Suprapubic skin (tissue), 4 donors: Measurements from ENCODE around the gene GNG4. TPM values are rescaled to one million over a fixed set of nuclear protein-coding genes. Genes with fewer than 3 reads are reported as not detected.
"Not testable (repeated sequence)": the region's sequence is repeated elsewhere in the genome, so short reads cannot be mapped to it uniquely, and the experiment has no call there.

Experiments
- DNase-seq, 2 donors: peaks; one replicate each; pipeline ENCODE4 v3.0.0-alpha.2; 2019; ENCODE audit warnings: low spot score in 2 of 2
- H3K27ac ChIP-seq: fragments of 200-600 bp; sonication (generic); one replicate; pipeline ENCODE4 v1.5.1; 2019
- H3K27me3 ChIP-seq: fragments of 200-600 bp; sonication (generic); one replicate; pipeline ENCODE4 v1.5.1; 2019
- H3K36me3 ChIP-seq: fragments of 200-600 bp; sonication (generic); one replicate; pipeline ENCODE4 v1.5.1; 2019
- H3K4me1 ChIP-seq: fragments of 200-600 bp; sonication (generic); one replicate; pipeline ENCODE4 v1.5.1; 2019
- H3K4me3 ChIP-seq: fragments of 200-600 bp; sonication (generic); one replicate; pipeline ENCODE4 v1.5.1; 2019; ENCODE audit warnings: mild to moderate bottlenecking
- H3K9me3 ChIP-seq: fragments of 200-600 bp; sonication (generic); one replicate; pipeline ENCODE4 v1.5.1; 2019
- CTCF ChIP-seq, 2 donors: fragments of 200-600 bp in 1 of 2; fragments of 450-650 bp in 1 of 2; sonication (generic) in 1 of 2; IDR thresholded peaks; one replicate each; pipeline ENCODE4 v1.5.1; 2016 to 2019; ENCODE audit warnings: antibody characterized with exemption in 2 of 2, mild to moderate bottlenecking in 1 of 2, moderate library complexity in 1 of 2
- EP300 ChIP-seq: sonication (generic); formaldehyde crosslinking; IDR thresholded peaks from one replicate; pipeline ENCODE4 v1.6.1; 2017; ENCODE audit warnings: antibody characterized with exemption
- POLR2A ChIP-seq, 2 donors: fragments of 450-650 bp; IDR thresholded peaks; one replicate each; pipeline ENCODE4 v1.6.1; 2017; ENCODE audit warnings: antibody characterized with exemption in 2 of 2, mild to moderate bottlenecking in 2 of 2, moderate library complexity in 2 of 2
- POLR2AphosphoS5 ChIP-seq, 3 donors: sonication (generic); formaldehyde crosslinking; IDR thresholded peaks; one replicate each; pipeline ENCODE4 v1.6.1; 2017; ENCODE audit warnings: antibody characterized with exemption in 3 of 3
- WGBS: methylation state at CpG from one replicate; pipeline ENCODE4 v1.1.5; 2018; 5-methylcytosine and 5-hydroxymethylcytosine counted together
- total RNA-seq, 4 donors: library from RNA; depleted of rRNA; stranded (reverse); fragments of >200 nt; gene quantifications; one replicate each; pipeline ENCODE4 v1.1.0, GENCODE V29; 2016

The GNG4 gene
- total RNA-seq, 4 donors from 2014 or later, result 0.13 to 0.76 (median 0.72) TPM; not detected in 1

GRCh38 chr1:235624721-235625333, 24.8 kb downstream of the GNG4 start:
- no peaks in the 10 kb centered on the region for H3K9me3 ChIP-seq
- no peak for DNase-seq
- no peak overlapping the region for H3K27ac ChIP-seq
- WGBS, result 37% methylated on average over 8 of the region's 8 CpGs
- H3K4me3 ChIP-seq, result no peak overlapping the region
- TF ChIP-seq CTCF (IDR thresholded peaks at IDR 0.05) (no peak), POLR2AphosphoS5 (IDR thresholded peaks at IDR 0.05) (no peak), POLR2A (IDR thresholded peaks at IDR 0.05) (no peak), EP300 (no peak)
- H3K36me3 ChIP-seq, result no peaks in the 10 kb centered on the region
- no peaks in the 10 kb centered on the region for H3K4me1 ChIP-seq
- peaks cover 10% of the 10 kb centered on the region for H3K27me3 ChIP-seq

GRCh38 chr1:235622936-235623779, 26.4 kb downstream of the GNG4 start:
- 61% methylated on average over 18 of the region's 18 CpGs for WGBS
- Histone ChIP-seq H3K36me3 (no peaks in the 10 kb centered on the region), H3K4me1 (no peaks in the 10 kb centered on the region), H3K27me3 (peaks cover 10% of the 10 kb centered on the region), H3K4me3 (no peak overlapping the region), H3K9me3 (no peaks in the 10 kb centered on the region), H3K27ac (no peak overlapping the region)
- DNase-seq, result no peak
- TF ChIP-seq POLR2AphosphoS5 (IDR thresholded peaks at IDR 0.05) (no peak), EP300 (no peak), POLR2A (IDR thresholded peaks at IDR 0.05) (no peak), CTCF (IDR thresholded peaks at IDR 0.05) (no peak)

- not testable (repeated sequence) for H3K27me3 ChIP-seq, H3K4me1 ChIP-seq, H3K4me3 ChIP-seq, H3K36me3 ChIP-seq, H3K27ac ChIP-seq, H3K9me3 ChIP-seq, DNase-seq
- 79% methylated on average over 2 of the region's 2 CpGs for WGBS
Observed at GRCh38 chr1:235619149-235619548, 30.4 kb downstream of the GNG4 start.

- Histone ChIP-seq H3K27me3 (no peaks in the 10 kb centered on the region), H3K4me1 (no peaks in the 10 kb centered on the region), H3K9me3 (no peaks in the 10 kb centered on the region), H3K27ac (no peak overlapping the region), H3K4me3 (no peak overlapping the region), H3K36me3 (no peaks in the 10 kb centered on the region)
- 65% methylated on average over 3 of the region's 3 CpGs for WGBS
- no peak for DNase-seq
- TF ChIP-seq EP300 (no peak), POLR2AphosphoS5 (IDR thresholded peaks at IDR 0.05) (no peak), POLR2A (IDR thresholded peaks at IDR 0.05) (no peak)
Observed at GRCh38 chr1:235617808-235618207, 31.8 kb downstream of the GNG4 start.

- DNase-seq, result no peak
- no peaks in the 10 kb centered on the region for H3K4me1 ChIP-seq
- no peak overlapping the region for H3K4me3 ChIP-seq
- H3K27me3 ChIP-seq, result no peaks in the 10 kb centered on the region
- WGBS, result 62% methylated on average over 3 of the region's 3 CpGs
- H3K36me3 ChIP-seq, result no peaks in the 10 kb centered on the region
- no peak overlapping the region for H3K27ac ChIP-seq
- TF ChIP-seq EP300 (no peak), CTCF (IDR thresholded peaks at IDR 0.05) (no peak), POLR2AphosphoS5 (IDR thresholded peaks at IDR 0.05) (no peak), POLR2A (IDR thresholded peaks at IDR 0.05) (no peak)
- no peaks in the 10 kb centered on the region for H3K9me3 ChIP-seq
Observed at GRCh38 chr1:235617140-235617539, 32.4 kb downstream of the GNG4 start.

GRCh38 chr1:235614442-235614954, 35.1 kb downstream of the GNG4 start:
- Histone ChIP-seq H3K27me3 (no peaks in the 10 kb centered on the region), H3K36me3 (no peaks in the 10 kb centered on the region), H3K27ac (no peak overlapping the region), H3K4me1 (no peaks in the 10 kb centered on the region), H3K9me3 (no peaks in the 10 kb centered on the region), H3K4me3 (no peak overlapping the region)
- DNase-seq, result no peak
- 90% methylated on average over 6 of the region's 7 CpGs for WGBS
- no peak for TF ChIP-seq CTCF (IDR thresholded peaks at IDR 0.05)
- TF ChIP-seq POLR2A (IDR thresholded peaks at IDR 0.05), result no peak
